H9 (cell line): ENCODE data around the gene ROM1. TPM values are rescaled to one million over a fixed set of nuclear protein-coding genes. Genes with fewer than 3 reads are reported as not detected.

Source experiments
- DNase-seq: peaks from one replicate; pipeline ENCODE4 v3.0.0-alpha.2; 2017
- H2AFZ ChIP-seq: one replicate; pipeline ENCODE4 v1.6.1; 2013; ENCODE audit warnings: mild to moderate bottlenecking, low read length, control low read depth, moderate library complexity
- H2AK5ac ChIP-seq: 2 replicates; pipeline ENCODE4 v1.6.1; 2013; ENCODE audit warnings: low read length, control low read depth, mixed read lengths; ENCODE audit not compliant: insufficient read length
- H2BK120ac ChIP-seq: one replicate; pipeline ENCODE4 v1.6.1; 2013; ENCODE audit warnings: low read depth, mild to moderate bottlenecking, low read length, control low read depth, inconsistent platforms; ENCODE audit not compliant: poor library complexity, severe bottlenecking
- H2BK12ac ChIP-seq: 2 replicates; pipeline ENCODE4 v1.6.1; 2013; ENCODE audit warnings: low read length, control low read depth, mixed read lengths, low read depth; ENCODE audit not compliant: insufficient read length
- H2BK15ac ChIP-seq: 2 replicates; pipeline ENCODE4 v1.6.1; 2013; ENCODE audit warnings: low read depth, low read length, control low read depth
- H2BK20ac ChIP-seq: one replicate; pipeline ENCODE4 v1.6.1; 2013; ENCODE audit warnings: low read depth, mild to moderate bottlenecking, low read length, control low read depth, inconsistent platforms; ENCODE audit not compliant: poor library complexity, severe bottlenecking
- H2BK5ac ChIP-seq: 2 replicates; pipeline ENCODE4 v1.6.1; 2013; ENCODE audit warnings: low read length, control low read depth, mixed read lengths; ENCODE audit not compliant: insufficient read length
- H3K14ac ChIP-seq: 2 replicates; pipeline ENCODE4 v1.6.1; 2013; ENCODE audit warnings: low read length, control low read depth; ENCODE audit not compliant: insufficient read depth
- H3K18ac ChIP-seq: 2 replicates; pipeline ENCODE4 v1.6.1; 2013; ENCODE audit warnings: low read depth, mild to moderate bottlenecking, mixed read lengths, low read length, control low read depth; ENCODE audit not compliant: insufficient read length
- H3K23ac ChIP-seq: 2 replicates; pipeline ENCODE4 v1.6.1; 2013; ENCODE audit warnings: low read length, control low read depth, mixed read lengths, low read depth; ENCODE audit not compliant: insufficient read length
- H3K23me2 ChIP-seq: 2 replicates; pipeline ENCODE4 v1.6.1; 2013; ENCODE audit warnings: low read depth, mild to moderate bottlenecking, mixed read lengths, low read length, control low read depth; ENCODE audit not compliant: insufficient read length, poor library complexity, severe bottlenecking
- H3K27ac ChIP-seq: 2 replicates; pipeline ENCODE4 v1.5.1; 2013; ENCODE audit warnings: low read length, control low read depth, mixed read lengths, low read depth; ENCODE audit not compliant: insufficient read length
- H3K27me3 ChIP-seq: 2 replicates; pipeline ENCODE4 v1.6.1; 2013; ENCODE audit warnings: low read length, control low read depth, inconsistent platforms; ENCODE audit not compliant: insufficient read depth
- H3K4ac ChIP-seq: 2 replicates; pipeline ENCODE4 v1.6.1; 2013; ENCODE audit warnings: low read depth, mild to moderate bottlenecking, control low read depth, inconsistent platforms, low read length, moderate library complexity
- H3K4me1 ChIP-seq: 2 replicates; pipeline ENCODE4 v1.6.1; 2013; ENCODE audit warnings: low read length, control low read depth, inconsistent platforms; ENCODE audit not compliant: insufficient read depth
- H3K4me2 ChIP-seq: 2 replicates; pipeline ENCODE4 v1.6.1; 2013; ENCODE audit warnings: low read length, control low read depth, mixed read lengths; ENCODE audit not compliant: insufficient read length, insufficient read depth
- H3K56ac ChIP-seq: 2 replicates; pipeline ENCODE4 v1.6.1; 2013; ENCODE audit warnings: low read depth, mild to moderate bottlenecking, mixed read lengths, low read length, control low read depth; ENCODE audit not compliant: insufficient read length
- H3K79me1 ChIP-seq: 2 replicates; pipeline ENCODE4 v1.6.1; 2013; ENCODE audit warnings: low read depth, mild to moderate bottlenecking, moderate library complexity, low read length, control low read depth, inconsistent platforms; ENCODE audit not compliant: insufficient read depth, poor library complexity, severe bottlenecking
- H3K79me2 ChIP-seq: 2 replicates; pipeline ENCODE4 v1.6.1; 2013; ENCODE audit warnings: low read length, control low read depth, inconsistent platforms; ENCODE audit not compliant: insufficient read depth
- H3K9ac ChIP-seq: 2 replicates; pipeline ENCODE4 v1.6.1; 2013; ENCODE audit warnings: low read length, control low read depth, mixed read lengths; ENCODE audit not compliant: insufficient read length; ENCODE audit errors: extremely low read depth
- H3K9me3 ChIP-seq: one replicate; pipeline ENCODE4 v1.6.1; 2013; ENCODE audit warnings: low read depth, low read length, inconsistent platforms; ENCODE audit not compliant: control insufficient read depth
- H3T11ph ChIP-seq: one replicate; pipeline ENCODE4 v1.6.1; 2013; ENCODE audit warnings: mild to moderate bottlenecking, low read length, control low read depth, inconsistent platforms
- H4K20me1 ChIP-seq: one replicate; pipeline ENCODE4 v1.6.1; 2013; ENCODE audit not compliant: control insufficient read depth, insufficient read length, insufficient read depth
- H4K5ac ChIP-seq: 2 replicates; pipeline ENCODE4 v1.6.1; 2013; ENCODE audit warnings: low read depth, mild to moderate bottlenecking, mixed read lengths, low read length, control low read depth; ENCODE audit not compliant: insufficient read length
- H4K8ac ChIP-seq: replicated peaks from 2 replicates; pipeline ENCODE4 v1.6.1; 2013; ENCODE audit warnings: low read length, control low read depth, mixed read lengths, low read depth; ENCODE audit not compliant: insufficient read length
- H4K91ac ChIP-seq: 2 replicates; pipeline ENCODE4 v1.6.1; 2013; ENCODE audit warnings: low read depth, mild to moderate bottlenecking, moderate library complexity, mixed read lengths, low read length, control low read depth; ENCODE audit not compliant: insufficient read length
- H3K27ac Mint-ChIP-seq, 3 experiments: 2 replicates in 2 of 3; 3 replicates in 1 of 3; pipeline ENCODE4 v1.8.0; 2020 to 2021; ENCODE audit warnings: mixed read lengths in 3 of 3, mild to moderate bottlenecking in 1 of 3, moderate library complexity in 1 of 3
- H3K27me3 Mint-ChIP-seq: 2 replicates; pipeline ENCODE4 v1.8.0; 2021; ENCODE audit warnings: low read depth, mild to moderate bottlenecking, moderate library complexity, mixed read lengths
- H3K36me3 Mint-ChIP-seq, 3 experiments: 2 replicates in 2 of 3; 3 replicates in 1 of 3; pipeline ENCODE4 v1.8.0; 2020 to 2021; ENCODE audit warnings: low read depth in 3 of 3, mixed read lengths in 3 of 3; ENCODE audit not compliant: insufficient read depth in 1 of 3
- H3K4me1 Mint-ChIP-seq, 2 experiments: 2 replicates each; pipeline ENCODE4 v1.8.0; 2020; ENCODE audit warnings: mixed read lengths in 2 of 2
- H3K4me3 Mint-ChIP-seq, 2 experiments: 2 replicates in 1 of 2; 3 replicates in 1 of 2; pipeline ENCODE4 v1.8.0; 2020 to 2021; ENCODE audit warnings: mild to moderate bottlenecking in 2 of 2, mixed read lengths in 2 of 2, moderate library complexity in 1 of 2
- H3K9me3 Mint-ChIP-seq, 2 experiments: 2 replicates in 1 of 2; 3 replicates in 1 of 2; pipeline ENCODE4 v1.8.0; 2020; ENCODE audit warnings: mild to moderate bottlenecking in 2 of 2, mixed read lengths in 2 of 2, moderate library complexity in 1 of 2
- CTCF ChIP-seq: fragments of 200-600 bp; sonication (generic); conservative IDR thresholded peaks from 3 replicates; pipeline ENCODE4 v1.8.0; 2021; ENCODE audit warnings: antibody characterized with exemption, mild to moderate bottlenecking
- WGBS: extraction: QIAGEN DNeasy Blood & Tissue Kit; methylation state at CpG from one replicate; pipeline ENCODE4 v1.1.7; 2013; ENCODE audit warnings: missing lambda C conversion rate, low lambda C conversion rate, mixed read lengths; ENCODE audit not compliant: insufficient read length; ENCODE audit errors: extremely low coverage; 5-methylcytosine and 5-hydroxymethylcytosine counted together
- total RNA-seq: library from RNA; stranded (reverse); gene quantifications from 2 replicates; pipeline ENCODE4 v1.2.1, GENCODE V29; 2021

ROM1 gene
- total RNA-seq, 1 experiment from 2014 or later, result 0.79 TPM

- peak overlapping the region; percentile 14 to 63; a peak in 3 of 5 replicates for H3K4me3 Mint-ChIP-seq
- H2BK12ac ChIP-seq, result no peak overlapping the region
- no peaks in the 10 kb centered on the region for H3K79me2 ChIP-seq
- WGBS, result no CpG with 5 or more reads among the region's 6 CpGs
- no peak overlapping the region for H3T11ph ChIP-seq
- no peaks in the 10 kb centered on the region for H3K79me1 ChIP-seq
- H2BK120ac ChIP-seq, result no peak overlapping the region
- H2BK15ac ChIP-seq, result no peak overlapping the region
- H3K27me3 Mint-ChIP-seq, result peaks cover 4% of the 10 kb centered on the region
- H3K4me2 ChIP-seq, result no peak overlapping the region
- no peak for TF ChIP-seq CTCF
- DNase-seq, result no peak
- no peaks in the 10 kb centered on the region for H3K27me3 ChIP-seq
- H3K4me1 Mint-ChIP-seq, result peaks cover 27 to 51% of the 10 kb centered on the region in 2 experiments
- H3K56ac ChIP-seq, result no peak overlapping the region
- no peak overlapping the region for H3K14ac ChIP-seq
- peaks cover 13% of the 10 kb centered on the region for H3K23me2 ChIP-seq
- H3K23ac ChIP-seq, result no peak overlapping the region
- H2BK20ac ChIP-seq, result no peak overlapping the region
- no peak overlapping the region for H2BK5ac ChIP-seq
- H3K27ac ChIP-seq, result no peak overlapping the region
- H3K4me1 ChIP-seq, result no peaks in the 10 kb centered on the region
- H2AFZ ChIP-seq, result no peak overlapping the region
- no peak overlapping the region for H3K18ac ChIP-seq
- H4K8ac ChIP-seq, result no peak overlapping the region
- H3K9me3 ChIP-seq, result no peaks in the 10 kb centered on the region
- H3K9me3 Mint-ChIP-seq, result no peaks in the 10 kb centered on the region
- no peak overlapping the region for H3K4ac ChIP-seq
- no peak overlapping the region for H2AK5ac ChIP-seq
- peak overlapping the region in 1 of 3 experiments; percentile 65; a peak in 1 of 7 replicates for H3K27ac Mint-ChIP-seq
- peaks cover 1% of the 10 kb centered on the region for H4K20me1 ChIP-seq
- H3K36me3 Mint-ChIP-seq, result peaks cover 0 to 14% (median 0%) of the 10 kb centered on the region in 3 experiments; a peak in 4 of 7 replicates
- H4K91ac ChIP-seq, result no peak overlapping the region
- no peak overlapping the region for H3K9ac ChIP-seq
- H4K5ac ChIP-seq, result no peak overlapping the region
Observed at GRCh38 chr11:62610403-62610802, 2.7 kb upstream of the ROM1 start.
